SK-N-SH (cell line): ENCODE data around the gene ECEL1. TPM values are rescaled to one million over a fixed set of nuclear protein-coding genes. Genes with fewer than 3 reads are reported as not detected.
"Not testable (repeated sequence)": the region's sequence is repeated elsewhere in the genome, so short reads cannot be mapped to it uniquely, and the experiment has no call there.

Source experiments
- CTCF ChIA-PET: fragments of 300-600, 350-600 bp; formaldehyde crosslinking; extraction: SDS; loops from one replicate; lab custom pipeline; 2021; lab: Yijun Ruan, JAX
- POLR2A ChIA-PET: fragments of 350-600 bp; sonication (Branson Sonifier 250); formaldehyde crosslinking; extraction: SDS; loops from one replicate; lab custom pipeline; 2020; ENCODE audit warnings: antibody characterized with exemption, inconsistent platforms; lab: Yijun Ruan, JAX
- DNase-seq: peaks from one replicate; pipeline ENCODE4 v3.0.0; 2012
- H2AFZ ChIP-seq: fragments of 200-600 bp; sonication (generic); 2 replicates; pipeline ENCODE4 v1.8.1; 2016; ENCODE audit warnings: antibody characterized with exemption, mild to moderate bottlenecking, low read depth
- H3F3A ChIP-seq: fragments of 200-600 bp; sonication (generic); replicated peaks from 2 replicates; pipeline ENCODE3; 2016; ENCODE audit warnings: antibody characterized with exemption, mild to moderate bottlenecking; ENCODE audit not compliant: insufficient read depth
- H3K27ac ChIP-seq, 2 experiments: fragments of 200-500 bp in 1 of 2; fragments of 200-600 bp in 1 of 2; sonication (Bioruptor generic) in 1 of 2; sonication (generic), shearing (Covaris generic) in 1 of 2; 2 replicates each; pipeline versions ENCODE4 v1.5.1 to v1.6.1; 2014 to 2016; ENCODE audit warnings: low read depth in 2 of 2, inconsistent platforms in 1 of 2, low read length in 1 of 2, mild to moderate bottlenecking in 1 of 2, mixed read lengths in 1 of 2
- H3K27me3 ChIP-seq: fragments of 200-600 bp; sonication (generic), shearing (Covaris generic); 2 replicates; pipeline ENCODE4 v1.6.1; 2016; ENCODE audit warnings: mixed run types; ENCODE audit not compliant: insufficient read depth
- H3K36me3 ChIP-seq, 2 experiments: fragments of 200-500 bp in 1 of 2; fragments of 200-600 bp in 1 of 2; sonication (Bioruptor generic) in 1 of 2; sonication (generic) in 1 of 2; replicated peaks in 1 of 2; 2 replicates each; pipeline versions ENCODE3 to v1.5.1; 2014 to 2016; ENCODE audit warnings: low read length in 1 of 2, mild to moderate bottlenecking in 1 of 2; ENCODE audit not compliant: insufficient read depth in 2 of 2, control insufficient read depth in 1 of 2
- H3K4me1 ChIP-seq, 2 experiments: fragments of 200-500 bp in 1 of 2; fragments of 200-600 bp in 1 of 2; sonication (Bioruptor generic) in 1 of 2; sonication (generic), shearing (Covaris generic) in 1 of 2; 2 replicates each; pipeline versions ENCODE4 v1.5.1 to v1.6.1; 2014 to 2016; ENCODE audit warnings: low read depth in 1 of 2, low read length in 1 of 2, mixed run types in 1 of 2; ENCODE audit not compliant: insufficient read depth in 2 of 2, control insufficient read depth in 1 of 2
- H3K4me2 ChIP-seq: fragments of 200-600 bp; sonication (generic), shearing (Covaris generic); 2 replicates; pipeline ENCODE4 v1.6.1; 2017; ENCODE audit warnings: mixed run types
- H3K4me3 ChIP-seq, 2 experiments: fragments of 200-500 bp in 1 of 2; fragments of 200-600 bp in 1 of 2; sonication (Bioruptor generic) in 1 of 2; sonication (generic), shearing (Covaris generic) in 1 of 2; 2 replicates each; pipeline versions ENCODE4 v1.5.1 to v1.8.1; 2014 to 2016; ENCODE audit warnings: low read depth in 2 of 2, inconsistent platforms in 1 of 2, low read length in 1 of 2, mild to moderate bottlenecking in 1 of 2, mixed read lengths in 1 of 2, moderate library complexity in 1 of 2
- H3K79me2 ChIP-seq: fragments of 200-600 bp; sonication (generic); 2 replicates; pipeline ENCODE4 v1.8.1; 2017; ENCODE audit warnings: mild to moderate bottlenecking; ENCODE audit not compliant: insufficient read depth
- H3K9ac ChIP-seq: fragments of 200-600 bp; sonication (generic); 2 replicates; pipeline ENCODE4 v1.6.1; 2017; ENCODE audit warnings: mixed run types
- H3K9me2 ChIP-seq: fragments of 200-600 bp; sonication (generic); 2 replicates; pipeline ENCODE4 v1.6.1; 2017; ENCODE audit warnings: mixed run types
- H3K9me3 ChIP-seq: fragments of 200-600 bp; sonication (generic); 2 replicates; pipeline ENCODE4 v1.6.1; 2017; ENCODE audit warnings: mixed run types, mild to moderate bottlenecking, moderate library complexity
- H4K20me1 ChIP-seq: fragments of 200-600 bp; sonication (generic); 2 replicates; pipeline ENCODE4 v1.6.1; 2017; ENCODE audit warnings: mild to moderate bottlenecking, mixed run types; ENCODE audit not compliant: insufficient read depth
- CTCF ChIP-seq: fragments of 200-600 bp; sonication (generic); IDR thresholded peaks from 2 replicates; pipeline ENCODE4 v1.6.1; 2017; ENCODE audit warnings: antibody characterized with exemption, mild to moderate bottlenecking, moderate library complexity
- FOSL2 ChIP-seq: IDR thresholded peaks from 2 replicates; pipeline ENCODE4 v1.4.0; 2012; ENCODE audit warnings: low read depth, mild to moderate bottlenecking, moderate library complexity, borderline replicate concordance
- NRF1 ChIP-seq: IDR thresholded peaks from 2 replicates; pipeline ENCODE4 v1.6.1; 2012; ENCODE audit warnings: low read depth, mild to moderate bottlenecking, low read length
- RAD21 ChIP-seq: IDR thresholded peaks from 2 replicates; pipeline ENCODE4 v1.6.1; 2012; ENCODE audit warnings: mild to moderate bottlenecking, low read length
- REST ChIP-seq: IDR thresholded peaks from 2 replicates; pipeline ENCODE4 v1.6.1; 2012; ENCODE audit warnings: mild to moderate bottlenecking, low read depth, low read length, moderate library complexity
- RFX5 ChIP-seq: IDR thresholded peaks from 2 replicates; pipeline ENCODE4 v1.6.1; 2012; ENCODE audit warnings: mild to moderate bottlenecking, improper control_type of control experiment, low read length
- SMC3 ChIP-seq: IDR thresholded peaks from 2 replicates; pipeline ENCODE4 v1.6.1; 2012; ENCODE audit warnings: low read depth, low read length, improper control_type of control experiment
- WGBS: methylation state at CpG from one replicate; pipeline ENCODE4 v1.1.6; 2017; ENCODE audit warnings: low lambda C conversion rate; 5-methylcytosine and 5-hydroxymethylcytosine counted together
- polyA plus RNA-seq, 3 experiments: library from polyadenylated mRNA; depleted of rRNA; stranded (reverse); fragments of >200 nt; gene quantifications; 2 replicates each; pipeline ENCODE4 v1.2.3, GENCODE V29; 2012

Gene ECEL1
- polyA plus RNA-seq, 1 of the 3 experiments (the other 2 are of a cell fraction): not detected

DNA sequence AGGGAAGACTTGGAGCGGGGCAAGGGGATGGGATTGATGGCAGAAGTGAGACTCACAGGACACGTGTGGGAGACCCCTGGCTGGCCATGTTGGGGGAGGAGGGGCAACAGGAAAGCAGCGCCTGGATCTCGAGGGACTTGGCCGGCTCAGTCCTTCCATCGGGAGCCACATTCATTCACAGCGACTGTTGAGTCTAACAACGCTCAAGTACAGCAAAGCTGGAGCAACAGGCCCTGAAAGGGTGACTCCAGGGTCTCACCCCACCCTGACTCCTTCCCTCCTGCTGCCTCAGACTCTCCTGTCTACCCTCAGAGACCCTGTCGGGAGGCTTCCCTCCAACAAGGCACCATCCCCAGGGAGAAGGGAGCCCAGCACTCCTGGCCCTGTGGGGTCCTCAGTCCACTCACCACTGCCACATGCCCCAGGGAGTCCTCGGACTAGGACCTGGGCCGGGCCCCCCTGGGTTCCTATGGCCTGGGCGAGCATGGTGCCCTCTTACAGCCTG lies 46.4 kb downstream of the ECEL1 start:
- Histone ChIP-seq H3K27me3 (no peaks in the 10 kb centered on the region), H3K4me3 (no peak overlapping the region), H3K9me2 (no peaks in the 10 kb centered on the region), H3K4me2 (no peak overlapping the region), H3F3A (no peaks in the 10 kb centered on the region), H3K4me1 (no peaks in the 10 kb centered on the region; a peak in 1 of 4 replicates), H4K20me1 (no peaks in the 10 kb centered on the region), H3K9ac (no peak overlapping the region), H3K9me3 (no peaks in the 10 kb centered on the region), H3K79me2 (no peaks in the 10 kb centered on the region), H2AFZ (no peak overlapping the region), H3K36me3 (no peaks in the 10 kb centered on the region), H3K27ac (no peak overlapping the region)
- 53% methylated on average over 12 of the region's 12 CpGs for WGBS
- TF ChIP-seq REST: no peak
- no peak for TF ChIP-seq NRF1
- TF ChIP-seq FOSL2: no peak
- no peak for TF ChIP-seq RFX5
- DNase-seq: peak; percentile 11
- ChIA-PET POLR2A (no interaction called here), CTCF (interaction anchor here (0.5 to 4.6 kb wide), 10 partner anchors 11 to 534 kb away, joined by 3 to 49 read pairs (median 4); partner anchors contain the start of gene PRSS56)

DNA sequence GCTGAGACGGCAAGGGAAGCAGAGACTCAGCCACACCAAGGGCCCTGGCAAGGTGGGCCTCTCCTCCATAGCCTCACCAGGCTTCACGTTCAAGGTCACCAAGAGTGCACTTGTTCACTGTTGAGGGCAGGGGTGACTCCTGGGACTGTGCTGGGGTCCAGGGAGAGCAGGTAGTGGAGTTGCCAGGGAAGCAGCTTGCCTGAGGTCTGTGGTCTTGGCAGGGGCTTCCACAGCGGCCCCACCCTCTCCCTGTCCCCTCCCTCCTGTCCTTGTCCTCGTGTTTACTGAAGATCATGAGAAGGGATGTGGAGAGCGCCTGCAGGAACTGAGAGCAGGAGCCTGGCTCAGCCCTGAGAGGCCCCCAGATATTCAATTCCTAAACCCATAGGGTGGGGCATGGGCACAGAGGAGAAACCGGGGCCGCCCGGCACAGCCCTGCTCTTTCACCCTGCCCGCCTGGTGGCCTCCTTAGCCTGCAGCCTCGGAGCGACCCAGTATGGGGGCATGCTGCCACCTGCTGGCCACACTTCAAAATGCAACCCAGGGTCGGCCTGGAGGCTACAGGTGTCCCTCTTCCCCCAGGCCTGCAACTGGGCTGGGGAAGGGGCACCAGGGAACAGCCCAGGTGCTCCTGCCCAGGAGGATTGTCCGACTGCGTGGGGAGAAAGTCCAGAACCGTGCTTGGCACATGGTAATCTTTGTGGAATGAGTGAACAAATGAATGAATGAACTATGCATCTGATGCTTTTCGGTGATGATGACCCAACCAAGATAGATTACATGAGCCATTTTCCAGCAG lies 47.2 kb downstream of the ECEL1 start:
- H2AFZ ChIP-seq, H3K4me2 ChIP-seq, H3K36me3 ChIP-seq, H3K27me3 ChIP-seq, H3K4me1 ChIP-seq, H4K20me1 ChIP-seq, H3F3A ChIP-seq, H3K9me3 ChIP-seq, H3K27ac ChIP-seq, POLR2A ChIA-PET, H3K9me2 ChIP-seq, H3K79me2 ChIP-seq, H3K9ac ChIP-seq, H3K4me3 ChIP-seq: not testable (repeated sequence)
- 25% methylated on average over 12 of the region's 16 CpGs for WGBS
- DNase-seq: peak; percentile 90
- CTCF ChIA-PET: interaction anchor here (0.7 to 4.6 kb wide), 26 partner anchors 10 to 640 kb away, joined by 3 to 49 read pairs (median 4); partner anchors contain the start of gene PRSS56
- TF ChIP-seq RAD21 (peak; percentile 84), CTCF (peak; percentile 85), SMC3 (peak; percentile 80)
